Breast epithelium (tissue), 4 donors: Measurements from ENCODE around the gene ERCC6. TPM values are rescaled to one million over a fixed set of nuclear protein-coding genes. Genes with fewer than 3 reads are reported as not detected.

Experiments used
- DNase-seq, 2 donors: peaks; one replicate each; pipeline ENCODE4 v3.0.0-alpha.2; 2019; ENCODE audit warnings: low spot score in 2 of 2
- H3K27ac ChIP-seq, 2 donors: fragments of 200-600 bp; sonication (generic) in 1 of 2; one replicate each; pipeline ENCODE4 v1.5.1; 2016 to 2019; ENCODE audit warnings: mild to moderate bottlenecking in 1 of 2
- H3K27me3 ChIP-seq, 2 donors: fragments of 200-600 bp; sonication (generic) in 1 of 2; one replicate each; pipeline versions ENCODE4 v1.5.1 to v1.6.0; 2017 to 2019; ENCODE audit warnings: control low read depth in 1 of 2, mild to moderate bottlenecking in 1 of 2
- H3K36me3 ChIP-seq: fragments of 200-600 bp; one replicate; pipeline ENCODE4 v1.5.1; 2019
- H3K4me1 ChIP-seq, 2 donors: fragments of 200-600 bp; sonication (generic); one replicate each; pipeline ENCODE4 v1.5.1; 2016 to 2019; ENCODE audit warnings: control low read depth in 1 of 2
- H3K4me3 ChIP-seq, 3 donors: fragments of 200-600 bp; sonication (generic); 1 replicate in 2 of 3; 2 replicates in 1 of 3; pipeline ENCODE4 v1.5.1; 2016 to 2019; ENCODE audit warnings: mild to moderate bottlenecking in 3 of 3, moderate library complexity in 2 of 3
- H3K9me3 ChIP-seq, 2 donors: fragments of 200-600 bp; sonication (generic) in 1 of 2; one replicate each; pipeline ENCODE4 v1.5.1; 2016 to 2019; ENCODE audit warnings: control low read depth in 1 of 2
- CTCF ChIP-seq, 3 donors: fragments of 450-650 bp; IDR thresholded peaks; one replicate each; pipeline ENCODE4 v1.5.1; 2016 to 2017; ENCODE audit warnings: antibody characterized with exemption in 3 of 3, mild to moderate bottlenecking in 3 of 3, moderate library complexity in 3 of 3
- POLR2A ChIP-seq: fragments of 450-650 bp; IDR thresholded peaks from one replicate; pipeline ENCODE4 v1.6.1; 2016; ENCODE audit warnings: antibody characterized with exemption, mild to moderate bottlenecking, moderate library complexity
- POLR2AphosphoS5 ChIP-seq, 3 donors: sonication (generic); formaldehyde crosslinking; IDR thresholded peaks; one replicate each; pipeline ENCODE4 v1.6.1; 2017; ENCODE audit warnings: antibody characterized with exemption in 3 of 3
- intact Hi-C: fragments of 100-400 bp; cut with DNase I; formaldehyde crosslinking; loops from one replicate; pipeline ENCODE4 v1.15.1; 2023; ENCODE audit warnings: low total_unique reads
- total RNA-seq, 3 donors: library from RNA; depleted of rRNA; stranded (reverse); fragments of >200 nt; gene quantifications; one replicate each; pipeline ENCODE4 v1.1.0, GENCODE V29; 2016

ERCC6 gene
- total RNA-seq, result 10 to 100 TPM; 19.5 to 27.8 (median 21.6) TPM

GRCh38 chr10:49538381-49539319 lies at the start of gene ERCC6:
ERCC6 (minus strand) TSS chr10:49539121.
- no peak for TF ChIP-seq CTCF (IDR thresholded peaks at IDR 0.05)
- peak in 2 of 3 donors; percentile 64 to 85 for TF ChIP-seq POLR2AphosphoS5 (IDR thresholded peaks at IDR 0.05)
- peak; percentile 46 for TF ChIP-seq POLR2A
- peak within 1 kb of the TSS; percentile 88 to 93 for H3K27ac ChIP-seq
- intact Hi-C loops, result no loop called here

DNA sequence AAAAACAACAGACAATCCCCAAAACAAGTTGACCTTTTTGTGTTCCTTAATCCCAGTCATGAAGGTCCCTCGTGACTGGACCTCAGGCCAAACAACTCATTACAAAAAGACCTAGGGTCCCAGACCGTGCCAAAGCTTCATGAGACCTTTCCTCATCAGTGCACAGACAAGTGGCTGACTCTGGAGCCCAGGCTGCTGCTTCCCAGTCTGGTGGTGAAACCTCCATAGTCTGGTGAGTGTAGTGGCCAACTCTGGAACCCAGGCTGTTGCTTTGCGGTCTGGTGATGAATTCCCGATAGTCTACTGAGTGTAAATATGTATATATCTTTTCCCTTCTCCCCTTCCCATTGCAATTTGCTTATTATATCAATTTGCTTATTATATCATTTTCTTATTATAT lies 49.1 kb upstream of the ERCC6 start:
- Histone ChIP-seq H3K4me1 (no peaks in the 10 kb centered on the region), H3K36me3 (no peaks in the 10 kb centered on the region), H3K9me3 (no peaks in the 10 kb centered on the region), H3K4me3 (no peak overlapping the region), H3K27ac (no peak overlapping the region), H3K27me3 (peaks cover 0 to 5% of the 10 kb centered on the region in 2 donors)
- DNase-seq, result no peak
- intact Hi-C loops, result no loop called here
- no peak for TF ChIP-seq POLR2A
- TF ChIP-seq CTCF (IDR thresholded peaks at IDR 0.05), result no peak
- no peak for TF ChIP-seq POLR2AphosphoS5 (IDR thresholded peaks at IDR 0.05)

More at GRCh38 chr10:49538381-49539319, at the start of gene ERCC6:
- H3K27me3 ChIP-seq, result peaks cover 0 to 4% of the 10 kb centered on the region in 2 donors
- DNase-seq, result peak; percentile 96 to 97
- no peaks in the 10 kb centered on the region for H3K9me3 ChIP-seq
- H3K36me3 ChIP-seq, result no peaks in the 10 kb centered on the region
- no peaks in the 10 kb centered on the region for H3K4me1 ChIP-seq
- H3K4me3 ChIP-seq, result peak within 1 kb of the TSS; percentile 66 to 93 (median 82)

DNA sequence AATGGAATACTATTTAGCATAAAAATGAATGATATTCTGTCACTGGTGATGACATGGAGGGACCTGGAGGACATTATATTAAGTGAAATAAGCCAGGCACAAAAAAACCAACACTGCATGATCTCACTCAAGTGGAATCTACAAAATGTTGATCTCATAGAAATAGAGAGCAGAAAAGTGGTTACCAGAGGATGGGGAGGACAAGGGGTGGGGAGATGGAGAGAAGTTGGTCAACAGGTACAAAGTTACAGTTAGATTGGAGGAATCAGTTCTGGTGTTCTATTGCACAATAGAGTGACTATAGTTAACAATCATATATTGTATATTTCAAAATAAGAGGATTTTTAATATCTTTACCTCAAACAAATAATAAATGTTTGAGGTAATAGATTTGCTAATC lies 46.5 kb upstream of the ERCC6 start:
- Histone ChIP-seq H3K4me3 (no peak overlapping the region), H3K27ac (no peak overlapping the region), H3K4me1 (no peaks in the 10 kb centered on the region), H3K9me3 (no peaks in the 10 kb centered on the region), H3K27me3 (no peaks in the 10 kb centered on the region), H3K36me3 (no peaks in the 10 kb centered on the region)
- TF ChIP-seq POLR2A (no peak), CTCF (IDR thresholded peaks at IDR 0.05) (no peak), POLR2AphosphoS5 (IDR thresholded peaks at IDR 0.05) (no peak)
- DNase-seq, result no peak
- intact Hi-C loops, result no loop called here

DNA sequence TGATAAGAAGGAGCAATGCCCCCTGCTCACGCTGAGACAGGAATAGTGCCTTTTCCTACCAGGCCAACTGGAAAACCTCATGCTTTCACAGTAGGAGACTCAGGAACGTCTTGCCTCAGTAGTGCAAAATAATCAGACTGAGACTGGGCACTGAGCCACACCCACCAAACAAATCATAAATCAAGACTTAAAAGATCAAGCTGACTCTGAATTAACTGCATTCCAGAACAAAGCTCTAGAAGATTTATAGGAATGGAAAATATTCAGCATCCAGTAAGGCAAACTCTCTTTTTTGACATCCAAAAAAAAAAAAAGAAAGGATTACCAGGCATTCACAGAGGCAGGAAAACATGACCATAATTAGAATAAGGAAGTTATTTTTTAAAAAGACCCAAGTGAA lies 40.7 kb upstream of the ERCC6 start:
- Histone ChIP-seq H3K4me3 (no peak overlapping the region), H3K27ac (no peak overlapping the region), H3K36me3 (no peaks in the 10 kb centered on the region), H3K4me1 (no peaks in the 10 kb centered on the region), H3K27me3 (no peaks in the 10 kb centered on the region), H3K9me3 (no peaks in the 10 kb centered on the region)
- intact Hi-C loops, result no loop called here
- DNase-seq, result no peak
- no peak for TF ChIP-seq POLR2AphosphoS5 (IDR thresholded peaks at IDR 0.05)
- no peak for TF ChIP-seq CTCF (IDR thresholded peaks at IDR 0.05)
- no peak for TF ChIP-seq POLR2A

DNA sequence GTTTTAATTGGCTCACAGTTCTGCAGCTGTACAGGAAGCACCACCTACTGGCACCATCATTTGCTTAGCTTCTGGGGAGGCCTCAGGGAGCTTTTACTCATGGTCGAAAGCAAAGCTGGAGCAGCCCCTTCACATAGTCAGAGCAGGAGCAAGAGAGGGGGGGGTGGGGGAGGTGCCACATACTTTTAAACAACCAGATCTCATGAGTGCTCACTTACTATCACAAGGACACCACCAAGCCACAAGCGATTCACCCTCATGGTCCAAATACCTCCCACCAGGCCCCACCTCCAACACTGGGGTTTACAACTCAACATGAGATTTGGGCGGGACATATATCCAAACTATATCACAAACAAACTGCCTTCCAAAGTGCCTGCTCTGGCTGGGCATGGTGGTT lies 39.5 kb upstream of the ERCC6 start:
- no peaks in the 10 kb centered on the region for H3K36me3 ChIP-seq
- no peak overlapping the region for H3K27ac ChIP-seq
- no peak overlapping the region for H3K4me3 ChIP-seq
- no peaks in the 10 kb centered on the region for H3K27me3 ChIP-seq
- no peak for DNase-seq
- H3K9me3 ChIP-seq, result no peaks in the 10 kb centered on the region
- intact Hi-C loops, result no loop called here
- no peak for TF ChIP-seq POLR2AphosphoS5 (IDR thresholded peaks at IDR 0.05)
- no peaks in the 10 kb centered on the region for H3K4me1 ChIP-seq
